GM21737 (cell line): ENCODE measurements around the gene BEST2.

Experiments used
- ATAC-seq: cut with Tn5 transposase; IDR thresholded peaks from one replicate; pipeline ENCODE4 v1.9.1; 2021; ENCODE audit warnings: mild to moderate bottlenecking, moderate library complexity; ENCODE audit not compliant: unreplicated experiment

BEST2 gene

DNA sequence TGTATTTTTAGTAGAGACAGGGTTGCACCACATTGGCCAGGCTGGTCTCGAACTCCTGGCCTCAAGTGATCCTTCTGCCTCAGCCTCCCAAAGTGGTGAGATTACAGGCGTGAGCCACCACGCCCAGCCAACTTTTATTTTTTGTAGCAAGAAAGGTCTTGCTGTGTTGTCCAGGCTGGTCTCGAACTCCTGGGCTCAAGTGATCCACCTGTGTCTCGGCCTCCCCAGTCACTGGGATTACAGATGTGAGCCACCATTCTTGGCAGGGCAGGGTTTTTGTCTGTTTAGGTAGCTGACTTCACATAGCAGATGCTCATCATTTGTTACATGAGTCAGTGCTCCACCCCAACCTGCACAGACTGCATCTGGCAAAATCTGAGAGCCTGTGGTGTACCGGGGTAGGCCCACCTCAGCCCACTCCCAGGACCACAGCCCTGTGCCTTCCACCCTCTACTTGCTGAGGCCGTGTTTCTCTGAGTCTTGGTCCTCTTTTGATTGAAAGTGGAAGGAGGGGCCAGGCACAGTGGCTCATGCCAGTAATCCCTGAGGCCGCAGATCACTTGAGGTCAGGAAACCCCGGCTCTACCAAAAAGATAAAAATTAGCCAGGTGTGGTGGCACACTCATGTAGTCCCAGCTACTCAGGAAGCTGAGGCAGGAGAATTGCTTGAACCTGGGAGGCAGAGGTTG lies 23.7 kb upstream of the BEST2 start:
- no peak for ATAC-seq

- no peak for ATAC-seq
Observed at GRCh38 chr19:12730064-12730463, 21.5 kb upstream of the BEST2 start.

DNA sequence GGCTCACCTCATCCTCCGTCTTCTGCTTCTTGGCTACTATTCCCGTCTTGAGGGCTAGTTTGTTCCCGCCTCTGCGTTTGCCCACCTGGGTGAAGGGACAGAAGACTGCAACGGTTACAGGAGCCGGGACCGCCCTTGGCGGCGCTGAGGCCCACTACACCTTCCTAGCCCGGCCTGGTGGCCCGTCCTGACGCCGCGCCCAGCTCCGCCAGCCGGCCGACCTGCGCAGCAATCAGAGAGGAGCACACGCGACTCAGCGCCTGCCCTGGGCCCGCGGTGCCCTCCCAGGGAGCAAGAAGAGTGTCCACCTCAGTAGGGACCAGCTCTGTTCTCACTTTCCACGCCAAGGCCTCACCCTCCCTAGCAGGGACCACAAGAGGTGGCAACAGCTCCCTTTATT lies 20.3 kb upstream of the BEST2 start:
- ATAC-seq: no peak

DNA sequence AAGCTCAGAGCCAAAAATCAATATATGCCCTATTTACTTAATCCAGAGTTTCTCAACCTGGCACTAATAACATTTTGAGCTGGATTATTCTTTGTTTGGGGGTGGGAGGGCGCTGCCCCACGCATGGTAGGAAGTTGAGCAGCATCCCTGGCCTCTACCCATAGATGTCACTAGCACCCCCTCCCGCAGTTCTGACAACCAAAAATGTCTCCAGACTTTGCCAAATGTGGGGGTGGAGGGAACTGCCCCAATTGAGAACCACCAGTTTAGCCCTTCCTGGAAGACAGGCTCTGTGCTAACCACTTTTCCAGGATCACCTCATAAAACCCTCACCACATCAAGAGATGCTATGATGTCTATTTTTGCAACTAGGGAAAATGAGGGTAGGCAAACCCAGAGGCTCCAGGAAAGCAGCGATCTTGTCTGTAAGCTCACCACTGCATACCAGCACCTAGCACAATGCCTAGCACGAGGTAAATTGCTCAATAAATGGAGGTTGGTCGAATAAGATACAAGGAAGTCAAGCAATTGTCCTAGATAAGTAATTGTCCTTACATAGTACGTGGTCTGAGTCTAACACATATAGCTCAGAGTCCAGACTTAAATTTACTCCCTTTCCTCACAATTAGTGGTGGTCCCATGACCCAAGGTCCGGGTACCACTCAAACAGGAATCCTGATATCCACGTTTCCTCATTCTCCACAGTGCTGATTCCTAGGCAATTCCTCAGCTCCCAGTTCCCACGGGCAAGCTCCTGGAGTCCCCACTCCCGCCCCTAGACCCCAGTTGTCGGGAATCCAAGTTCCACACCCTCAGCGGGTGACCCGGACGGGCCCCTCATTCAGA lies 18.0 kb upstream of the BEST2 start:
- no peak for ATAC-seq

GRCh38 chr19:12736995-12737834 lies 14.4 kb upstream of the BEST2 start, which contains the start of gene GET3:
GET3 (plus strand) TSS chr19:12737497; CDS start chr19:12737506, 9 bp downstream.
- ATAC-seq: peak; percentile 67

- ATAC-seq: no peak
Observed at GRCh38 chr19:12737835-12738351, 13.7 kb upstream of the BEST2 start.

DNA sequence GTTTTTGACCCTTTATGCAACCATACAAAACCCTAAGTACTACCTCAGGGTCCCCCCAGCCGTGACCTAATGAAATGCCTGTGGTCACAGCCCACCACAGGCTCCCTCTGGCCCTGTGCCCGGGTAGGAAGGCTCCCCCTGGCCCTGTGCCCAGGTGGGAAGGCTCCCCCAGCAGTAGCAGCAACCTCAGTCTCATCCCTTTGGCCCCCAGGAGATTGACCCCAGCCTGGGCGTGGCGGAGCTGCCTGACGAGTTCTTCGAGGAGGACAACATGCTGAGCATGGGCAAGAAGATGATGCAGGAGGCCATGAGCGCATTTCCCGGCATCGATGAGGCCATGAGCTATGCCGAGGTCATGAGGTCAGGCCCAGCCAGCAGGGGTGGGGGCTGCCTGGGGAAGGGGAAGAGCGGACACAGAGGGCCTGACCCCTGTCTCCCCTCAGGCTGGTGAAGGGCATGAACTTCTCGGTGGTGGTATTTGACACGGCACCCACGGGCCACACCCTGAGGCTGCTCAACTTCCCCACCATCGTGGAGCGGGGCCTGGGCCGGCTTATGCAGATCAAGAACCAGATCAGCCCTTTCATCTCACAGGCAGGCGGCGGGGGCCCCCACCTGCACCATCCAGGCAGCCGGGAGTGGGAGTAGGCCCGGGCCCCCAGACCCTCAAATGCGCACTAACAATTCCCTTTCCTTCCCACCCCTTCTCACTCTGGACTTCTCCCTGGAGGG lies 6.3 kb upstream of the BEST2 start:
- no peak for ATAC-seq

DNA sequence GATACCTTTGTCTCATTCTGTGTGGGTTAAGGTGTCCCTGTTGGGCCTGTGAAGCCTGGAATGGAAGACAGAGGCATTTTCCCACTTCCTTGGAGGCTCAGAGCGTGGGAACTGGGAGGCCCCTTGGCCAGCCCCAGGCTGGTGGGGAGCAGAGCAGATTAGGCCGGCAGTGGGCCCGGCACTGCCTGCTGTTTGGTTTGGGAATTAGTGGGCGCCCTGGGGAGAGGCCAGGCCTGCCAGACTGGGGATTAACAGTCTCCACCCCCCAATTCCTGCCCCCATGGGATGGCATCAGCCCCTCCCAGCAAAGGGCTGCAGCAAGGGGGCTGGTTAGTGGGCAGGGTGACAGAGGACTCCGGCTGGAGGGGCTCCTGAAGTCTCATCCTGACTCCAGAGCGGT lies 3.1 kb upstream of the BEST2 start:
- no peak for ATAC-seq

DNA sequence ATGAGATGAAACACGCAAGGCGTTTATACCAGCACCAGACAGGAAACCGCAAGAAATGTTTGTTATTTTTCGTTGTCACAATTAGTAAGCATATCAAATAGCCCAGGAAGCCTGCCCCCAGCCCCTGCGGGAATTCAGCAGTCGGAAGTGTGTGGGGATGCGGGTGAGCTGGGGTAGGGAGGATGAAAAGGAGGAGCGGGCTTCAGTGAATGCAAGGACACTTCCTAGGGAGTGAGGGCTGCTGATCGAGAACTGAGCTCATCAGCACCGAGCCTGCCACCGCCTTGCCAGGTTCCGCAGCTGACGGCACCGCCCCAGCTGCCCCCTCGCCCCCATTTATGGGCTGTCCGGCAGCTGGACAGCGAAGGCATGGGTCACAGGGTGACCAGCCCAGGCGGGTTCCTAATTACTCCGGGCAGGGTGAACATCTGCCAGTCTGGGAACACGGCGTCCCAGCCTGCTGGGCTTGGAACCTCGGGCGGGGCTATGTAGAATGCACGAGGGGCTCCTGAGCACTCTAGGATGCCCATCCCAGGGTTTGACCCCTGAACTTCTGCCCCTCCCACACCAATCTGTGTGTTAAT lies 1.6 kb upstream of the BEST2 start:
- no peak for ATAC-seq

- no peak for ATAC-seq
Observed at GRCh38 chr19:12750851-12751250, 740 bp upstream of the BEST2 start.

GRCh38 chr19:12752056-12752781 lies 628 bp downstream of the BEST2 start:
- ATAC-seq: no peak

DNA sequence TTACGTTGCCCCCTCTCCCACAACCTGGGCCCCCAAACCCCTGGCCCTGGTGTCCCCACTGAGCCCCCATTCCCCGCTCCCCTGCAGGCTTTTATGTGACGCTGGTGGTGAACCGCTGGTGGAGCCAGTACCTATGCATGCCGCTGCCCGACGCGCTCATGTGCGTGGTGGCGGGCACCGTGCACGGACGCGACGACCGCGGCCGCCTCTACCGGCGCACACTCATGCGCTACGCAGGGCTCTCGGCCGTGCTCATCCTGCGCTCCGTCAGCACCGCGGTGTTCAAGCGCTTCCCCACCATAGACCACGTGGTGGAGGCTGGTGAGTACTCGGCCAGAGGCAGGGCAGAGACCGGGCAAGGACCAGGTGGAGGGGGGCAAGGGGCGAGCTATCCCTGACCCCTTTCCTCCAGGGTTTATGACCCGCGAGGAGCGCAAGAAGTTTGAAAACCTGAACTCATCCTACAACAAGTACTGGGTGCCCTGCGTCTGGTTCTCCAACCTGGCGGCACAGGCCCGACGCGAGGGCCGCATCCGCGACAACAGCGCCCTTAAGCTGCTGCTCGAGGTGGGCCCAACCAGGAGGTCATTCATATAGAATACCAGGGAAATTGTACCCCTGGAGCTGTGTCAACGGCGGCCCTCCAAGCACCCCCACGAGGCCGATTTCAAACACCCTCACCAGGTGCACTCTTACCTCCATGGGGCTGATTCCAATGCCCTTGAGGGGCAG lies 3.0 kb downstream of the BEST2 start:
- ATAC-seq: no peak

GRCh38 chr19:12756150-12756883 lies 4.7 kb downstream of the BEST2 start:
- no peak for ATAC-seq

- ATAC-seq: no peak
Observed at GRCh38 chr19:12757544-12758274, 6.1 kb downstream of the BEST2 start.

GRCh38 chr19:12759686-12760085 lies 8.1 kb downstream of the BEST2 start:
- no peak for ATAC-seq

GRCh38 chr19:12763100-12763499 lies 11.5 kb downstream of the BEST2 start:
- ATAC-seq: no peak

GRCh38 chr19:12764698-12765097 lies 13.1 kb downstream of the BEST2 start:
- ATAC-seq: no peak
